Epithelial cell of prostate (primary cell): Measurements from ENCODE around the gene NOL6.
"Not testable (repeated sequence)": the region's sequence is repeated elsewhere in the genome, so short reads cannot be mapped to it uniquely, and the experiment has no call there.

Source experiments
- DNase-seq: peaks from one replicate; pipeline ENCODE4 v3.0.0-alpha.2; 2011; ENCODE audit warnings: low read depth, low spot score
- H3K27ac ChIP-seq: fragments of 450-650 bp; 2 replicates; pipeline ENCODE4 v1.5.1; 2017; ENCODE audit warnings: mild to moderate bottlenecking

NOL6 gene

GRCh38 chr9:33455456-33455855, 18.3 kb downstream of the NOL6 start:
- not testable (repeated sequence) for H3K27ac ChIP-seq, DNase-seq

- H3K27ac ChIP-seq, DNase-seq: not testable (repeated sequence)
These were observed 19.1 kb downstream of the NOL6 start for GRCh38 chr9:33454661-33455026.

GRCh38 chr9:33453999-33454660, 19.6 kb downstream of the NOL6 start:
- no peak overlapping the region for H3K27ac ChIP-seq

GRCh38 chr9:33453286-33453860, 20.4 kb downstream of the NOL6 start:
- peak overlapping the region; percentile 55 for H3K27ac ChIP-seq
- DNase-seq = no peak

More at GRCh38 chr9:33453999-33454660, 19.6 kb downstream of the NOL6 start:
- no peak for DNase-seq

- H3K27ac ChIP-seq = peak overlapping the region; percentile 55
- DNase-seq = peak; percentile 80
These were observed 20.9 kb downstream of the NOL6 start for GRCh38 chr9:33452828-33453271.

- peak overlapping the region; percentile 0 for H3K27ac ChIP-seq
- DNase-seq = no peak
These were observed 23.0 kb downstream of the NOL6 start for GRCh38 chr9:33450621-33451146.

GRCh38 chr9:33449715-33450114, 24.0 kb downstream of the NOL6 start:
- no peak overlapping the region for H3K27ac ChIP-seq
- no peak for DNase-seq

GRCh38 chr9:33447799-33448553, 25.7 kb downstream of the NOL6 start:
- H3K27ac ChIP-seq = no peak overlapping the region
- DNase-seq = no peak

- DNase-seq = no peak
- no peak within 1 kb of the TSS for H3K27ac ChIP-seq
These were observed 26.6 kb downstream of the NOL6 start, which contains the start of gene AQP3 for GRCh38 chr9:33446946-33447798. Gene AQP3 (minus strand): TSS chr9:33447593. CDS start chr9:33447530, 63 bp downstream.

- no peak overlapping the region for H3K27ac ChIP-seq
- no peak for DNase-seq
These were observed 27.3 kb downstream of the NOL6 start for GRCh38 chr9:33446240-33446945.

GRCh38 chr9:33445389-33446239, 28.1 kb downstream of the NOL6 start:
- no peak overlapping the region for H3K27ac ChIP-seq
- no peak for DNase-seq

GRCh38 chr9:33443464-33444154, 30.1 kb downstream of the NOL6 start:
- DNase-seq = no peak
- H3K27ac ChIP-seq = no peak overlapping the region

- no peak for DNase-seq
- H3K27ac ChIP-seq = no peak overlapping the region
These were observed 30.7 kb downstream of the NOL6 start for GRCh38 chr9:33443047-33443446.

- DNase-seq = no peak
- no peak overlapping the region for H3K27ac ChIP-seq
These were observed 31.6 kb downstream of the NOL6 start for GRCh38 chr9:33442125-33442524.

- no peak overlapping the region for H3K27ac ChIP-seq
- no peak for DNase-seq
These were observed 33.1 kb downstream of the NOL6 start for GRCh38 chr9:33440609-33441008.

GRCh38 chr9:33440204-33440603, 33.5 kb downstream of the NOL6 start:
- DNase-seq = no peak
- no peak overlapping the region for H3K27ac ChIP-seq

- H3K27ac ChIP-seq = no peak overlapping the region
- no peak for DNase-seq
These were observed 34.0 kb downstream of the NOL6 start for GRCh38 chr9:33439731-33440130.
